Activated B cell treated with CpG ODN at 0.5 μM for 24 hours (primary cell): ENCODE measurements around the gene ASCC2. TPM values are rescaled to one million over a fixed set of nuclear protein-coding genes. Genes with fewer than 3 reads are reported as not detected.
"Not testable (repeated sequence)": the region's sequence is repeated elsewhere in the genome, so short reads cannot be mapped to it uniquely, and the experiment has no call there.

Experiments
- ATAC-seq: fragments of 200-7000 bp; cut with Tn5 transposase; one replicate; pipeline ENCODE4 v1.10.0; 2021; ENCODE audit warnings: low read depth, mild to moderate bottlenecking, moderate library complexity
- CTCF ChIA-PET: fragments of 350-600 bp; sonication (Branson Sonifier 250); formaldehyde crosslinking; loops from one replicate; lab custom pipeline; 2021; ENCODE audit warnings: antibody characterized with exemption; lab: Charles Lee
- POLR2A ChIA-PET: fragments of 350-600 bp; sonication (Branson Sonifier 250); formaldehyde crosslinking; loops from one replicate; lab custom pipeline; 2021; ENCODE audit warnings: antibody characterized with exemption; lab: Charles Lee
- DNase-seq: peaks from one replicate; pipeline ENCODE4 v3.0.0; 2022
- H3K27ac Mint-ChIP-seq: one replicate; pipeline ENCODE4 v1.8.0; 2020; ENCODE audit warnings: mixed read lengths
- H3K27me3 Mint-ChIP-seq: one replicate; pipeline ENCODE4 v1.8.0; 2021; ENCODE audit warnings: mixed read lengths
- H3K36me3 Mint-ChIP-seq: one replicate; pipeline ENCODE4 v1.8.0; 2021; ENCODE audit warnings: low read depth, mixed read lengths
- H3K4me1 Mint-ChIP-seq: one replicate; pipeline ENCODE4 v1.8.0; 2021; ENCODE audit warnings: mixed read lengths
- H3K4me3 Mint-ChIP-seq: one replicate; pipeline ENCODE4 v1.8.0; 2020; ENCODE audit warnings: mild to moderate bottlenecking, mixed read lengths
- H3K9me3 Mint-ChIP-seq: one replicate; pipeline ENCODE4 v1.8.0; 2020; ENCODE audit warnings: mixed read lengths
- CTCF ChIP-seq: fragments of 200-600 bp; IDR thresholded peaks from one replicate; pipeline ENCODE4 v1.8.0; 2022; ENCODE audit warnings: antibody characterized with exemption, mild to moderate bottlenecking
- intact Hi-C: fragments of 100-400 bp; cut with micrococcal nuclease; formaldehyde crosslinking; loops from one replicate; pipeline ENCODE4 v1.15.1; 2024
- total RNA-seq: library from RNA; stranded (reverse); gene quantifications from 2 replicates; pipeline ENCODE4 v1.2.3, GENCODE V29; 2022

Gene ASCC2
- total RNA-seq, 1 donor from 2014 or later = 89.7 TPM

GRCh38 chr22:29834046-29834445 lies 4.0 kb downstream of the ASCC2 start:
- CTCF ChIA-PET = no interaction called here
- intact Hi-C loops = no loop called here
- Mint-ChIP-seq H3K9me3 (no peaks in the 10 kb centered on the region), H3K27me3 (no peaks in the 10 kb centered on the region), H3K4me1 (peaks cover 45% of the 10 kb centered on the region), H3K27ac (no peak overlapping the region), H3K4me3 (no peak overlapping the region), H3K36me3 (peaks cover 59% of the 10 kb centered on the region)
- POLR2A ChIA-PET = interaction anchor here (0.7 kb wide), 1 partner anchor 18 kb away, joined by 3 read pairs; no protein-coding TSS in a partner anchor
- ATAC-seq (no peak), DNase-seq (no peak)
- TF ChIP-seq CTCF = no peak

GRCh38 chr22:29833392-29833965 lies 4.6 kb downstream of the ASCC2 start:
- H3K4me1 Mint-ChIP-seq = peaks cover 40% of the 10 kb centered on the region
- no peak overlapping the region for H3K27ac Mint-ChIP-seq
- ChIA-PET POLR2A (interaction anchor here (0.7 kb wide), 1 partner anchor 19 kb away, joined by 3 read pairs; no protein-coding TSS in a partner anchor), CTCF (interaction anchor here (1.6 kb wide), 1 partner anchor 172 kb away, joined by 5 read pairs; no protein-coding TSS in a partner anchor)
- DNase-seq (no peak), ATAC-seq (no peak)
- H3K27me3 Mint-ChIP-seq = no peaks in the 10 kb centered on the region
- no peak overlapping the region for H3K4me3 Mint-ChIP-seq
- no peaks in the 10 kb centered on the region for H3K9me3 Mint-ChIP-seq
- TF ChIP-seq CTCF = no peak
- intact Hi-C loops = no loop called here
- peaks cover 65% of the 10 kb centered on the region for H3K36me3 Mint-ChIP-seq

GRCh38 chr22:29831958-29832357 lies 6.1 kb downstream of the ASCC2 start:
- H3K36me3 Mint-ChIP-seq = peaks cover 72% of the 10 kb centered on the region
- DNase-seq (no peak), ATAC-seq (no peak)
- intact Hi-C loops = no loop called here
- no peak overlapping the region for H3K4me3 Mint-ChIP-seq
- no peaks in the 10 kb centered on the region for H3K9me3 Mint-ChIP-seq
- no peak for TF ChIP-seq CTCF
- peaks cover 27% of the 10 kb centered on the region for H3K4me1 Mint-ChIP-seq
- no peaks in the 10 kb centered on the region for H3K27me3 Mint-ChIP-seq
- CTCF ChIA-PET = interaction anchor here (1.6 kb wide), 1 partner anchor 174 kb away, joined by 5 read pairs; no protein-coding TSS in a partner anchor
- POLR2A ChIA-PET = interaction anchor here (0.6 kb wide), 1 partner anchor 418 kb away, joined by 4 read pairs; no protein-coding TSS in a partner anchor
- H3K27ac Mint-ChIP-seq = no peak overlapping the region

GRCh38 chr22:29831186-29831921 lies 6.7 kb downstream of the ASCC2 start:
- peaks cover 23% of the 10 kb centered on the region for H3K4me1 Mint-ChIP-seq
- no peak for TF ChIP-seq CTCF
- ATAC-seq (no peak), DNase-seq (no peak)
- intact Hi-C loops = no loop called here
- H3K36me3 Mint-ChIP-seq = peaks cover 72% of the 10 kb centered on the region
- ChIA-PET POLR2A (no interaction called here), CTCF (no interaction called here)
- H3K9me3 Mint-ChIP-seq = no peaks in the 10 kb centered on the region
- H3K4me3 Mint-ChIP-seq = no peak overlapping the region
- H3K27me3 Mint-ChIP-seq = no peaks in the 10 kb centered on the region
- no peak overlapping the region for H3K27ac Mint-ChIP-seq

GRCh38 chr22:29830585-29830984 lies 7.5 kb downstream of the ASCC2 start:
- Mint-ChIP-seq H3K27me3 (no peaks in the 10 kb centered on the region), H3K4me1 (peaks cover 16% of the 10 kb centered on the region), H3K4me3 (no peak overlapping the region), H3K27ac (no peak overlapping the region), H3K9me3 (no peaks in the 10 kb centered on the region), H3K36me3 (peaks cover 70% of the 10 kb centered on the region)
- ChIA-PET POLR2A (interaction anchor here (0.6 kb wide), 1 partner anchor 10 kb away, joined by 4 read pairs; no protein-coding TSS in a partner anchor), CTCF (no interaction called here)
- no peak for TF ChIP-seq CTCF
- DNase-seq (no peak), ATAC-seq (no peak)
- intact Hi-C loops = no loop called here

- CTCF ChIA-PET, H3K27ac Mint-ChIP-seq, intact Hi-C loops, H3K4me1 Mint-ChIP-seq, H3K9me3 Mint-ChIP-seq, H3K4me3 Mint-ChIP-seq, ATAC-seq, H3K27me3 Mint-ChIP-seq, POLR2A ChIA-PET, DNase-seq: not testable (repeated sequence)
- H3K36me3 Mint-ChIP-seq = peaks cover 75% of the 10 kb centered on the region
Observed at GRCh38 chr22:29827726-29828125, 10.3 kb downstream of the ASCC2 start.
